Measurements from ENCODE around the gene KY. TPM values are rescaled to one million over a fixed set of nuclear protein-coding genes. Genes with fewer than 3 reads are reported as not detected.

KY gene
- total RNA-seq, 1 donor from 2014 or later: 0.12 TPM

DNA sequence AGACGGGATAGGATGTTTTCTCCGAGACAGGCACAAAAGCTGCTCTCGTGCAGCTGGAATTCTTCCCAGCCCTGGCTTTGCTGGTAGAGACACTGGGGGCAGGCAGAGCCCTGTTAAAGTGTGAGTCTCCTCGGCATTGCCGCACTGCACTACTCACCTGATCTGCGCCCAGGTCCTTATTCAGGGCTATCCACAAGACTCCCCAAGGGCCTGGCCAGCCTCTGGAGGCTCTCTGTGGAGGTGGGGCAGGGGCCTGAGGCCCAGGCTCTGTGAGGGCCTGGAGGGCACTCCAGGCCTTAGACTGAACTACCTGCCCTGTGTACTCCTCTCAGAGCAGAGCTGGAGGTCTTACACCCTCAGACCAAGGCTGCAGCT lies 48.4 kb downstream of the KY start:
- TF ChIP-seq, protein P1, sequence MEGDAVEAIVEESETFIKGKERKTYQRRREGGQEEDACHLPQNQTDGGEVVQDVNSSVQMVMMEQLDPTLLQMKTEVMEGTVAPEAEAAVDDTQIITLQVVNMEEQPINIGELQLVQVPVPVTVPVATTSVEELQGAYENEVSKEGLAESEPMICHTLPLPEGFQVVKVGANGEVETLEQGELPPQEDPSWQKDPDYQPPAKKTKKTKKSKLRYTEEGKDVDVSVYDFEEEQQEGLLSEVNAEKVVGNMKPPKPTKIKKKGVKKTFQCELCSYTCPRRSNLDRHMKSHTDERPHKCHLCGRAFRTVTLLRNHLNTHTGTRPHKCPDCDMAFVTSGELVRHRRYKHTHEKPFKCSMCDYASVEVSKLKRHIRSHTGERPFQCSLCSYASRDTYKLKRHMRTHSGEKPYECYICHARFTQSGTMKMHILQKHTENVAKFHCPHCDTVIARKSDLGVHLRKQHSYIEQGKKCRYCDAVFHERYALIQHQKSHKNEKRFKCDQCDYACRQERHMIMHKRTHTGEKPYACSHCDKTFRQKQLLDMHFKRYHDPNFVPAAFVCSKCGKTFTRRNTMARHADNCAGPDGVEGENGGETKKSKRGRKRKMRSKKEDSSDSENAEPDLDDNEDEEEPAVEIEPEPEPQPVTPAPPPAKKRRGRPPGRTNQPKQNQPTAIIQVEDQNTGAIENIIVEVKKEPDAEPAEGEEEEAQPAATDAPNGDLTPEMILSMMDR (IDR thresholded peaks at IDR 0.05): no peak
- no peak overlapping the region for H3K4me3 Mint-ChIP-seq (ENCODE audit: unreplicated experiment)
- peaks cover 9% of the 10 kb centered on the region for H3K4me1 Mint-ChIP-seq (ENCODE audit: low read depth)
- no peaks in the 10 kb centered on the region for H3K36me3 Mint-ChIP-seq (ENCODE audit: low read depth)
- H3K27me3 Mint-ChIP-seq (ENCODE audit: low read depth): peaks cover 11% of the 10 kb centered on the region
- H3K9me3 Mint-ChIP-seq (ENCODE audit: low read depth): no peaks in the 10 kb centered on the region
- no peak overlapping the region for H3K27ac Mint-ChIP-seq (ENCODE audit: unreplicated experiment)
- DNase-seq (ENCODE audit: low spot score): no peak

DNA sequence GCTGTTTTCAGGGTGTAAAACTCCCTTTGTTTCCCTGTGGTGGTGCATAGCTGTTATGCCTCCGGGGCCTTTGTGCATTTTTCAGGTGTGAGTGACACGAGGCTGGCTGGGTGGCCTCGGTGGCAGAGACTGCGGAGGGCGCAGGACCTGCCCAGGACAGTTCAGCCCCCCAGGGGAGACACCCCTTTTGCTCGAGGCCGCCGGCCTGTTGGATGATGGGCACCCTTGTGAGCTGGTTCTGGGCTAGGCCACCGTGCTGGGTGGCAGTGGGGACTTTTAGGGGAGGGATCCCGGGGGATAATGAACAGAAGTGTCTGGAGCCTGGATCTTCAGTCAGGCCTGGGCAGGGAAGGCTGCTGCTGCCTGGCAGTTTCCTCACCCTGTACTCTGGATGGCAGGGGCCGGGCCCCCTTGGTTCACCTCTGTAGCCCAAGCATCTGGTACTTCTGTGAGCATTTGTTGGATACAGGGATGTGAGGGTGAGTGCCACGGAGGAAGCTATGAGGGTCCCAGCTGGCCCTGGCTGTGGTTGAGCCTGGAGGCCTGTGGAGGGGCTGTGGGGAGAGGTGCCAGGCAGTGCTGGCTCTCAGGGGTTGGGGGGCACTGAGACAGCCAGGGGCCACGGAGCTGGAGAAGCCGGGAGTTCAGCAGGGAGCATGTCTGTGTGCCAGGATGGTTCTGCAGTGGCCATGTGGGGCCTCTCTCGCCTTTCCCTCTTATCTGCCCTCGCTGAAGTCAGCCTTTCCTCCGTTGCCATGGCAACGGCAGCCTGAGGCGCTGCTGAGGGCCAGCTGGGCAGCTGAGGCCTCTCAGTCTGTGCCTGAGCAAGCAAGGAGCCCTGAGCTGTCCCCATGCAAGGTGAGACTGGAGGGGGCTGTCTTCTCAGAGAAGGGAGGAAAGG lies 49.0 kb downstream of the KY start:
- Mint-ChIP-seq H3K27ac (ENCODE audit: unreplicated experiment) (no peak overlapping the region), H3K4me1 (ENCODE audit: low read depth) (peaks cover 9% of the 10 kb centered on the region), H3K27me3 (ENCODE audit: low read depth) (peaks cover 11% of the 10 kb centered on the region), H3K9me3 (ENCODE audit: low read depth) (no peaks in the 10 kb centered on the region), H3K36me3 (ENCODE audit: low read depth) (no peaks in the 10 kb centered on the region), H3K4me3 (ENCODE audit: unreplicated experiment) (no peak overlapping the region)
- DNase-seq (ENCODE audit: low spot score): peak; percentile 77
- TF ChIP-seq, protein P1 (IDR thresholded peaks at IDR 0.05): no peak

DNA sequence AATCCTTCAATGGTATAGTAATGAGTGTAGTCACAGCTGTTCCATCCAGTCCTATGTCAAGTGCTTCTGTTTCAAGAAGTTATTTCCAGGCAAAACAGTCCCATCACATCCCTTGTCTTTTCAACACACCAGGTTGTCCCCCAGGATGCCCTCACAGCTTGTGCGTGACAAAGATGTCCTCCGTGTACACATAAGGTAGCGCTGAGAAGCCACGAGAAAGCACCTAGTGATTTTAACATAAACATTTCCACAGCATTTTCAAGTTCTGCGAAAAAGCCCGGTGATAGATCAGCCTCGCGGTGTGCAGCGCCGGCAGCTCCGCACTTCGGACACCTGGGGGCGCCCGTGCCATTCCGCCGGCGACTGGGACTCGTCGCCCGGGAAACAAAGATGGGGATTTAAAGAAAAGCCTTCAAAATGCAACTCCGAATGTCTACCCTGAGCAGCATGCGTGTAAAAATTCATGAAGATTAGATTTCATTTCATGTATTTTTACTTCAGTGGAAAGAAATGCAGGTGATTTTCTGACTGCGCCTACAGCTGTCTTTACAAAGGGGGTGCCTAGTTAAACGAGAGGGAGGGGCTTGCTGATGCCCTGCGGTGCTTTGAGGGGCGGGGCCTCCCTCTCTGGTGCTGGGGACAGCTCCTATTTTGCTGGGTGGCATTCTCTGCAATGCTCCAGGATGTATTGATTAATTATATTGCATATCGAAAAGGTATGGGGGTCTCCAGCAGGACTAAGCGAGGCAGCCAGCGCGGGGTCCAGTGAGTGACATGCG lies 49.9 kb downstream of the KY start:
- Mint-ChIP-seq H3K4me1 (ENCODE audit: low read depth) (peaks cover 9% of the 10 kb centered on the region), H3K4me3 (ENCODE audit: unreplicated experiment) (peak overlapping the region; percentile 32), H3K27me3 (ENCODE audit: low read depth) (peaks cover 8% of the 10 kb centered on the region), H3K27ac (ENCODE audit: unreplicated experiment) (no peak overlapping the region), H3K36me3 (ENCODE audit: low read depth) (no peaks in the 10 kb centered on the region), H3K9me3 (ENCODE audit: low read depth) (no peaks in the 10 kb centered on the region)
- peak; percentile 72 for DNase-seq (ENCODE audit: low spot score)
- TF ChIP-seq, protein P1 (IDR thresholded peaks at IDR 0.05): peak; percentile 96

DNA sequence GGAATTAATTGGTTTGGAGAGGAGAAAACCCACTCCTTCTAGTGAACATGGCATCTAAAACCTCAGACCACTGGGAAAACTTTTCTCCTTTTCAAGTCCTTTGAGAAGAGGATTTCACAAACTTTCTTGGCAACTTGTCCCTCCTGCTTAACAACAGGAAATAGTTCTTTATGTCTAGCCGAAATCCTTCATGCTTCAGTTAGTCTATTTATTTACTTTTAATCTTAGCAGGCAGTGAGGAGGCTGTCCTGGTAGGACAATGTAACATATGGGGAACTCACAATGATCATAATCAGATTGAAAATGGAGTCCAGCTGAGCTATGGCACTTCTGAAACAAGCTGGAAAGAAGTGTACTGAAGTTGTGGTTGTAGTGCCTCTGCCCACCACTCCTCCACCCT lies 50.6 kb downstream of the KY start:
- peaks cover 9% of the 10 kb centered on the region for H3K4me1 Mint-ChIP-seq (ENCODE audit: low read depth)
- no peak for DNase-seq (ENCODE audit: low spot score)
- H3K9me3 Mint-ChIP-seq (ENCODE audit: low read depth): no peaks in the 10 kb centered on the region
- H3K27ac Mint-ChIP-seq (ENCODE audit: unreplicated experiment): no peak overlapping the region
- H3K4me3 Mint-ChIP-seq (ENCODE audit: unreplicated experiment): no peak overlapping the region
- TF ChIP-seq, protein P1 (IDR thresholded peaks at IDR 0.05): no peak
- H3K36me3 Mint-ChIP-seq (ENCODE audit: low read depth): no peaks in the 10 kb centered on the region
- peaks cover 2% of the 10 kb centered on the region for H3K27me3 Mint-ChIP-seq (ENCODE audit: low read depth)

DNA sequence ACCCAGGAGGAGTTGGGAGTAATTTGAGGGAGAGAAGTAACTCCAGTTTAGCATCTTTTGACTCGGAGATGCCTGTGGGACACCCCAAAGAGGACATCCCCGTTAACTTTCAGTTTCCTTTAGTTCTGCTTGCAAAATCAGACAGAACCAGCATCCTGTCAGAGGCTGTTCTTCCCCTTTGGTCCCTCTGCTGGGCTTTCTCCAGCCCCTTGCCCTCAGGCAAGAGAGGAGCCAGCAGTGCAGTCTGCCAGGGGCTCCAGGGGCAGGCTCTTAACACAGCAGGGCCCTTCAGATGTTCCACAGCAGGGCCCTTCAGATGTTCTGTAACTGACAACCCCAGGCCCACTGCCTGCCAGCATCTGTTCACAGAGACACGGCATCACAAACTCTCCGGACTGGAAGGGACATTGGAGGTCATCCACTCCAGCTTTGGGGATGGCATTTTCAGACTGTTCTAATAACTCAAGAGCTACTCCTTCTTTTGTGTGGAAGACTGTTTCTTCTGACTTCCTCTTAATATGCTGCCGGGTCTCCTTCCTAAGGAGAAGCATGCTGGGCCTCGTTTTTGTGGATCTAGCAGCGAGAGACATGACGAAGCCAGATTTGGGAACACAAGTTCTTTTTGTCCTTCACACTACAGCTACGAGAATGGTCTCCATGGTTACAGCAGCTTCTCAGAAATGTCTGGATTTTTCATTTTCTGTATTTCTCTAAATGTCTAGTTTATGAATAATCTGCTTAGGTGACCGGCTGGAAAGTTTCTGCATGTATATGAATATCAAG lies 51.9 kb downstream of the KY start:
- TF ChIP-seq, protein P1 (IDR thresholded peaks at IDR 0.05): no peak
- no peaks in the 10 kb centered on the region for H3K9me3 Mint-ChIP-seq (ENCODE audit: low read depth)
- peaks cover 4% of the 10 kb centered on the region for H3K27me3 Mint-ChIP-seq (ENCODE audit: low read depth)
- H3K36me3 Mint-ChIP-seq (ENCODE audit: low read depth): no peaks in the 10 kb centered on the region
- DNase-seq (ENCODE audit: low spot score): no peak
- H3K4me1 Mint-ChIP-seq (ENCODE audit: low read depth): peaks cover 9% of the 10 kb centered on the region
- no peak overlapping the region for H3K27ac Mint-ChIP-seq (ENCODE audit: unreplicated experiment)
- no peak overlapping the region for H3K4me3 Mint-ChIP-seq (ENCODE audit: unreplicated experiment)
